Activated CD8-positive, alpha-beta T cell treated with anti-CD3 and anti-CD28 coated beads, Interleukin-2, amount 10 ng/mL, durations not matched to agents 7 days and 5 days (primary cell): ENCODE results near the gene TPSG1. TPM values are rescaled to one million over a fixed set of nuclear protein-coding genes. Genes with fewer than 3 reads are reported as not detected.
"Not testable (repeated sequence)": the region's sequence is repeated elsewhere in the genome, so short reads cannot be mapped to it uniquely, and the experiment has no call there.

Source experiments
- ATAC-seq: fragments of 150-1000 bp; cut with Tn5 transposase; one replicate; pipeline ENCODE4 v1.10.0; 2021; ENCODE audit warnings: moderate library complexity
- CTCF ChIA-PET: fragments of 350-600 bp; sonication (Branson Sonifier 250); formaldehyde crosslinking; loops from one replicate; lab custom pipeline; 2021; ENCODE audit warnings: antibody characterized with exemption; lab: Charles Lee
- POLR2A ChIA-PET: fragments of 350-600 bp; sonication (Branson Sonifier 250); formaldehyde crosslinking; loops from one replicate; lab custom pipeline; 2021; ENCODE audit warnings: antibody characterized with exemption; lab: Charles Lee
- DNase-seq: peaks from one replicate; pipeline ENCODE4 v3.0.0-alpha.2; 2020
- H3K27ac Mint-ChIP-seq: one replicate; pipeline ENCODE4 v1.8.0; 2021; ENCODE audit warnings: mild to moderate bottlenecking, mixed read lengths
- H3K27me3 Mint-ChIP-seq: one replicate; pipeline ENCODE4 v1.8.0; 2021; ENCODE audit warnings: low read depth, mixed read lengths
- H3K36me3 Mint-ChIP-seq: one replicate; pipeline ENCODE4 v1.8.0; 2021; ENCODE audit warnings: low read depth, mixed read lengths
- H3K4me1 Mint-ChIP-seq: one replicate; pipeline ENCODE4 v1.8.0; 2021; ENCODE audit warnings: low read depth, mixed read lengths
- H3K4me3 Mint-ChIP-seq: one replicate; pipeline ENCODE4 v1.8.0; 2021; ENCODE audit warnings: mild to moderate bottlenecking, mixed read lengths
- H3K9me3 Mint-ChIP-seq: one replicate; pipeline ENCODE4 v1.8.0; 2022; ENCODE audit warnings: mixed read lengths; ENCODE audit not compliant: insufficient read depth
- total RNA-seq, 2 experiments: library from RNA; stranded (reverse); gene quantifications; one replicate each; pipeline ENCODE4 v1.2.3, GENCODE V29; 2021

The TPSG1 gene
- total RNA-seq, 2 experiments from 2014 or later = not detected

DNA sequence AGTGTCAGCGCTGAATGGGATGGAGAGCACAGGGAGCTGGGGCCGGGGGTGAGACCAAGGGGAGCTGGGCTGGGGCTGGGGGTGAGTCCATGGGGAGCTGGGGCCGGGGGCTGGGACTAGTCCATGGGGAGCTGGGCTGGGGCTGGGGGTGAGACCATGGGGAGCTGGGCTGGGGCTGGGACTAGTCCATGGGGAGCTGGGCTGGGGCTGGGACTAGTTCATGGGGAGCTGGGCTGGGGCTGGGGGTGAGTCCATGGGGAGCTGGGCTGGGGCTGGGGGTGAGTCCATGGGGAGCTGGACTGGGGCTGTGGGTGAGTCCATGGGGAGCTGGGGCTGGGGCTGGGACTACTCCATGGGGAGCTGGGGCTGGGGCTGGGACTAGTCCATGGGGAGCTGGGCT lies 29.8 kb upstream of the TPSG1 start:
- H3K27ac Mint-ChIP-seq, H3K9me3 Mint-ChIP-seq, CTCF ChIA-PET, H3K4me3 Mint-ChIP-seq, ATAC-seq, DNase-seq, POLR2A ChIA-PET, H3K36me3 Mint-ChIP-seq, H3K4me1 Mint-ChIP-seq, H3K27me3 Mint-ChIP-seq: not testable (repeated sequence)

DNA sequence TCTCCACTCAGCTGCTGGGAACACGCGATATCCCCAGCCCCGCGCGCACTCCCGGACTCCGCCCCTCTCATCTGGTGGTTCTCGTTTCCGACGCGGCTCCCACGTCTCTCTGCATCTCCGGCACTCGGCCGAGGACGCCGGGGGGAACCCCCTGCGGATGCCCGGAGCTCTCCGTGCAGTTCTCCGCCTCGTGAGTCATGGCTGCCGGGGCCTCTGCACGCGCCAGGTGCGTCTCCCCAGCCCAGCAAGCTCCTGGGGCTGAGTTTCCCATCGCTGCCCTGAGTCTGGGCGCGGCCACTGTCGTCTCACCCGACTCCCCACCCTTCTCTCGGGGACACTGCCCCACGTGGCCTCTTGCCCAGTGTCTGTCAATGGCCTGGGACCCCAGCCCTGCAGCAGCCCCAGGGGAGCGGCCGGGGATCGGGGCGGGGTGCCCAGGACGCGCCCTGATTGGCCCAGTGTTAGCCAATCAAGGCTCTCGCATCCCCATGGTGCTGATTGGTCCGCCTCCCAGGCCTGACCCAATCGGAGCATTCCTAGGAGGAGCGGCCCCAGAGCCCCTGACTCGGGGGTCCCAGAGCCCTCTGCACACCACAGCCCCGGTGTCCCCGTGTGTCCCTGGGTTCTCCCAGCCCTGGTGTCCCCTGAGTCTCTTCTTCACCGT lies 28.8 kb upstream of the TPSG1 start:
- POLR2A ChIA-PET, ATAC-seq, H3K27me3 Mint-ChIP-seq, DNase-seq, H3K4me3 Mint-ChIP-seq, H3K9me3 Mint-ChIP-seq, CTCF ChIA-PET, H3K4me1 Mint-ChIP-seq, H3K36me3 Mint-ChIP-seq, H3K27ac Mint-ChIP-seq: not testable (repeated sequence)

DNA sequence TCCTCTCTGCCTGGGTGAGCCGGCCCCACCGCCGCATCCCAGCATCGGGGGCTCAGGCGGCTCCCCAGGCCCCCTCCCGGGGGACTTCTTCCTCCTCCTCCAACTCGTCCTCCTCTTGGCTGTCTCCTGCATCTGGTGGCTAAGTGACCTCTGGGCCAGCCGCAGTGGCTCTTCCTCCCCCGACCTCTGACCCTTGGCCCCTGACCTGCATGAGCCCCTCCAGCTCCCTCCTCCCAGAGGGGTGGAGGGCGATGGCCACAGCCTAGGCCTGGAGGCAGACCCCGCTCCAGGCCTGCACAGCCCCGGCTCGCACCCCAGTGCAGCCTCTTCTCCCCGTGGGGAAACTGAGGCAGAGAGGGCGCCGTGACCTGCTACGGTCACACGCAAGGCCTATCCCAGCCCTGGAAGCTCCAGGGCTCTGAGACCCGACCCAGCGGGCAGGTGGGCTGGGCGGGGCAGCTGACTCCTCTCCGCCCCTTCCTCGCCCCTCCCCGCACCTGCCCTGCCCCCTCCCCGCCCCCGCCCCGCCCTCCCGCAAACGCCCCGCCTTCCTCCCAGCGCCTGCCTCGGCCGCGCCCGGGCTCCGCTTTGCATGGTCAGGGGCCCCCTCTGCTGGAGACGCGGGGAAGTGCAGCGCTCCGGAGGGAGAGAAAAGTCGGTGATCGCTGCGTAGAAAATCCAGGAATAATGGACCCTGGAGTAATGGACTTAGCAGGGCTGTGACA lies 24.1 kb upstream of the TPSG1 start:
- H3K27me3 Mint-ChIP-seq, POLR2A ChIA-PET, DNase-seq, CTCF ChIA-PET, H3K9me3 Mint-ChIP-seq, H3K4me1 Mint-ChIP-seq, H3K4me3 Mint-ChIP-seq, H3K36me3 Mint-ChIP-seq, H3K27ac Mint-ChIP-seq: not testable (repeated sequence)
- peak; percentile 72 for ATAC-seq

DNA sequence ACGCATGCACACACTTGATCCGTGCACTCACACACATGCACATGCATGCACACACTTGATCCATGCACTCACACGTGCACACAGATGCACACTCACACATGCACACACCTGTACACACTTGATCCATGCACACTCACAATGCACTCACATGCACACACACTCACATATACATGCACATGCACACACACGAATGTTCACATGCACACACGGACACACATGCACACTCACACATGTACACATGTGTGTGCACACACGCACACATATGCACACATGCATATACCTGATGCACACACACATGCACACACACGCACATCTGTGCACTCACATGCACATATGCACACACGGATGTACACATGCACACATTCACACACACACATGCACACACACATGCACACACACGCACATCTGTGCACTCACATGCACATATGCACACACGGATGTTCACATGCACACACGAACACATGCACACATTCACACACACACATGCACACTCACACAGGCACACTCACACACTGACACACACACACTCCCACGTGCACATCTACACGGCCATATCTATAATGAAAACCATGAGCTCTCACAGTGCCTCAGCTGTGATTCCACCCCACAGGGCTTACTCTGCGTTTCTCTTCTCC lies 23.0 kb upstream of the TPSG1 start:
- CTCF ChIA-PET = not testable (repeated sequence)

DNA sequence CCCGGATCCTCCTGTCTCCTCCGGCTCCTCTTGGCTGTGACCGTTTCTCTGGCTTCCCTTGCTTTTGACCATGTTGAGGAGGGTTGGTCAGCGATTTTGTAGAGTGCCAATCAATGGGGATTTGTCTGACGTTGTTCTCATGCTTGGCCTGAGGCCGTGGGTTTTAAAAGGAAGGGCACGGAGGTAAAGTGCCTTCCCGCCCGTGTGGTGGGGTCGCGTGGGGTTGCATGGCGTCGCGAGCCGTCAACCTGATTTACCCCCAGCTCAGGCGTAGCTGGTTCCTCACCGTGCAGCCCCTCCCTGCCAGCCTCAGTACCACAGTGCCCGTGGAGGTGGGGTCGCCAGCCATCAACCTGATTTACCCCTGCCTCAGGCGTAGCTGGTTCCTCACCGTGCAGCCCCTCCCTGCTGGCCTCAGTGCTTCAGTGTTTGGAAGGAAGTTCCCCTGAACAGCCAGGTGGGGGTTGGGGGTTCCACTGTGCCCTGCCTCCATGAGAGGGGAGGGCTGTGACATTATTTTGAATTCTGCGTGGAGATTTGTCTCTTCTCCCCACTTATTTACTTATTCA lies 20.5 kb upstream of the TPSG1 start:
- DNase-seq = no peak
- POLR2A ChIA-PET = no interaction called here
- ATAC-seq = no peak
- CTCF ChIA-PET = no interaction called here
- Mint-ChIP-seq H3K9me3 (no peaks in the 10 kb centered on the region), H3K4me3 (no peak overlapping the region), H3K4me1 (peaks cover 7% of the 10 kb centered on the region), H3K27me3 (peaks cover 2% of the 10 kb centered on the region), H3K36me3 (no peaks in the 10 kb centered on the region), H3K27ac (no peak overlapping the region)

More for the DNA sequence above, 23.0 kb upstream of the TPSG1 start:
- H3K36me3 Mint-ChIP-seq, ATAC-seq, H3K4me1 Mint-ChIP-seq, H3K27me3 Mint-ChIP-seq, H3K4me3 Mint-ChIP-seq, H3K9me3 Mint-ChIP-seq, H3K27ac Mint-ChIP-seq, POLR2A ChIA-PET, DNase-seq: not testable (repeated sequence)

DNA sequence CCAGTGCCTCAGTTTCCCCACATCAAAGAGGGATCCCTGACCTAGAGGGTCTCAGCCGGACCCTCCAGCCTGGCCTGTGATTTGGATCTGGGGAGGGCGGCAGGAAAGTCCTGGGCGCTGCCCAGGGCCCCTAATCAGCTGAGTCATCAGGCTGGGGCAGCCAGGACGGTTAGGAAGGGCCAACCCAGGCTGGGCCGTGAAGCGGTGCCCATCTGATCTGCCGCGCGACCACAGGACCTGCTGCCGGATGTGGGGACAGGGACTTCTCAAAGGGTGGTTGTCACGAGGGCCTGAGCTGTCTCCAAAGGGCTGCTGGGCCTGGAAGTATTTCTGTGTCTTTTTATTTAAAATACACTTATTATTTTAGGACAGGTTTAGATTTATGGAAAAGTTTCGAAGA lies 19.8 kb upstream of the TPSG1 start:
- ATAC-seq = no peak
- Mint-ChIP-seq H3K27ac (no peak overlapping the region), H3K27me3 (peaks cover 2% of the 10 kb centered on the region), H3K4me1 (peaks cover 7% of the 10 kb centered on the region), H3K36me3 (no peaks in the 10 kb centered on the region), H3K9me3 (no peaks in the 10 kb centered on the region), H3K4me3 (no peak overlapping the region)
- ChIA-PET CTCF (no interaction called here), POLR2A (no interaction called here)
- DNase-seq = peak; percentile 49

DNA sequence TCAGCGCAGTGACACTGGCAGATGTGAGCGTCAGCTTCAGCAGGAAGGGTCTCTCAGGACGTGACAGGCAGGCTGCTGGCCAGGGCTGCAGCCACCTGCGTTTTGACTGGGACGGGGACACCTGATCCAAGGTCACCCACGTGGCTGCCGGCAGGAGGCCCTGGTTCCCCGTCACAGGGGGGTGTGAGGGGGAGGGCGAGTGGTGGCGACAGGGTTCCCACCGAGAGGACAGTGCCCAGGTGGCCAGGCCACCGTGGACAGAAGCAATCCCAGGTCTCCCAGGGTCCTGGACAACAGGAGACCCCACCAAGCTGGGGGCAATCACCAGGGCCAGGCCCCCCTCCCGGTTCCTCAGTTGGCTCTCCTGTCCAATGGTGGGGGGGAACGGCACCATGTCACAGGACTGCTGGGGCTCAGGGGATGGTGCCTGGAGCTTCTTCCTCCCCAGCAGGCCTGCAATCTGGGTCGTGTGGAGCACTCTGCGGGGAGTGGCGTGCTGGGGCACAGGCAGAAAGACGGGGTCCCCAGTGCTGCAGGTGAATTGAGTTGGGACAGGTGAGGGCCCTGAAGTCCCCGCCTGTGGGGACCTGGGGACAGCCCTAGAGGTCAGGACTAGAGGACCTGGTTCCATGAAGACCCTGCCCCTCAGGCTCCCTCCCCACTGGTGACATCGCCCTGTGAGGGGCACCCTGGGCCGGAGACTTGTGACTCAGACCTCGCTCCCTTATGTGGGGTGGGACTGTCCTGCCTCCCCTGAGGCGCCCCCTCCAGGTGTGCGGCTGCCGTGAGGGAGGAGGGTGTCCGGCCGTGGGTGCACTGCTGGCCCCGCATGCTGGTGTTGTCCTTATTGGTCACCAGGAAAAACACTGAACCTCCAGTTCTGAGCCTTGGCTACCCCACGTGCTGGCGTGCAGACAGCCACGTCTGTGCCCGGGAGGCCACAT lies 19.1 kb upstream of the TPSG1 start:
- CTCF ChIA-PET, POLR2A ChIA-PET, H3K4me3 Mint-ChIP-seq, H3K27ac Mint-ChIP-seq, H3K9me3 Mint-ChIP-seq, DNase-seq, ATAC-seq, H3K27me3 Mint-ChIP-seq, H3K4me1 Mint-ChIP-seq, H3K36me3 Mint-ChIP-seq: not testable (repeated sequence)

DNA sequence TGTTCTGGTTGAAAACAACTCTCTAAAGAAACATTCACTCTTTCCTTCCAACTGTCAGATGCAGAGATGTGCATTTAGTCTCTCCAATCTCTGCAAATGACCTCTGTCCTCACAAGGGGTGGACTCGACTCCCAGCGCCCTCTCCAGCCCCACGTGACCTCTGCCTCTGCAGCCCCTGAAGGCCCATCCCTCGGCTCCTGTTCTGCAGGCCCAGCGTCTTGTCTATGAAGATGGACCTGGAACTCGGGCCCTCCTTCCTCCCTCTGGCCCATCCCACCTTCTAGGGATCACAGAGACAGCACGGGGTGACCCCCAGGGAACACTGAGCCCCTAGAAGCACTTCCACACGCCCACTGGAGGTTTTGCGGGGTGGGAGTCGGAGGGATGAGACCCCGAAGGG lies 18.3 kb upstream of the TPSG1 start:
- H3K36me3 Mint-ChIP-seq, POLR2A ChIA-PET, H3K27me3 Mint-ChIP-seq, H3K4me3 Mint-ChIP-seq, ATAC-seq, H3K27ac Mint-ChIP-seq, DNase-seq, H3K4me1 Mint-ChIP-seq, H3K9me3 Mint-ChIP-seq, CTCF ChIA-PET: not testable (repeated sequence)

DNA sequence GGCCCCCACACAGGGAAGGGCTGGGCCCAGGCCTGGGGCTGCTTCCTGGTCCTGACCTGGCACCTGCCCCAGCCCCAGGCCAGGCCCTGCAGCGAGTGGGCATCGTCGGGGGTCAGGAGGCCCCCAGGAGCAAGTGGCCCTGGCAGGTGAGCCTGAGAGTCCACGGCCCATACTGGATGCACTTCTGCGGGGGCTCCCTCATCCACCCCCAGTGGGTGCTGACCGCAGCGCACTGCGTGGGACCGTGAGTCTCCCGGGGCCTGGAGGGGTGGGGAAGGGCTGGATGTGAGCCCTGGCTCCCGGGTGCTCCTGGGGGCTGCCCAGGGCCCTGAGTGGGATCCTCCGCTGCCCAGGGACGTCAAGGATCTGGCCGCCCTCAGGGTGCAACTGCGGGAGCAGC lies 16.0 kb upstream of the TPSG1 start:
- ATAC-seq, H3K9me3 Mint-ChIP-seq, H3K4me3 Mint-ChIP-seq, H3K27me3 Mint-ChIP-seq, H3K4me1 Mint-ChIP-seq, CTCF ChIA-PET, H3K27ac Mint-ChIP-seq, H3K36me3 Mint-ChIP-seq, DNase-seq, POLR2A ChIA-PET: not testable (repeated sequence)

DNA sequence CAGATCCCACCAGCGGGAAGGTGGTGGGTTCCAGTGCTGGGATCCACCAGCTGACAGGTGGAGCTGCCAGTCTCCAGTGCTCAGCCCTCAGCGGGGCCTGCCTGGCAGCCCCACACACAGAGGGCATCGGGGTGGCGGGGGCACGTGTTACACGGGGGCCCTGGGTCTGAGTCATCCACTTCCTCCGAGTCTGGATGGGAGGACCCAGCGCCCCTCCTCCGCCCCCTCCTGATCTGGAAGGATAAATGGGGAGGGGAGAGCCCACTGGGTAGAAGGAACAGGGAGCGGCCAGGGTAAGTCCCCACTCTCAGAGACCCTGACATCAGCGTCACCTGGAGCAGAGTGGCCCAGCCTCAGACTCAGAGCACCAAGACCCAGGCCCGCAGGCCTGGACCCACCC lies 15.4 kb upstream of the TPSG1 start, which contains the start of gene TPSAB1:
Gene TPSAB1, plus strand, starts transcription at position 270 of the 400 bp plus-strand sequence. CDS start 234 bp downstream, outside the sequence.
- H3K27ac Mint-ChIP-seq, H3K4me3 Mint-ChIP-seq, DNase-seq, H3K36me3 Mint-ChIP-seq, POLR2A ChIA-PET, ATAC-seq, CTCF ChIA-PET, H3K27me3 Mint-ChIP-seq, H3K9me3 Mint-ChIP-seq, H3K4me1 Mint-ChIP-seq: not testable (repeated sequence)

DNA sequence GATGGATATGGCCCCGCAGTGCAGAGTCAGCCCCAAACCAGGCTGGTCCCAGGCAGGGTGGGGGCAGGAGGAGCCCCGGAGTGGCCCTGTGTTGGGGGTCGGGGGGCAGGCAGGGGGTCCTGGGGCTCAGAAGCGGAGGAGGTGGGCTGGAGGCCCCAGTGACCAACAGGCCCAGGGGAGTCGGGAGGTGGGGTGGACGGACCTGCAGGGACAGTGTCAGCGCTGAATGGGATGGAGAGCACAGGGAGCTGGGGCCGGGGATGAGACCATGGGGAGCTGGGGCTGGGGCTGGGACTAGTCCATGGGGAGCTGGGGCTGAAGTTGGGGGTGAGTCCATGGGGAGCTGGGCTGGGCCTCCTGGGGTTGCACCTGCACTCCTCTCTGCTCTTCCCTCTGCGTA lies 14.5 kb upstream of the TPSG1 start:
- H3K27ac Mint-ChIP-seq, H3K9me3 Mint-ChIP-seq, H3K27me3 Mint-ChIP-seq, ATAC-seq, H3K4me3 Mint-ChIP-seq, H3K4me1 Mint-ChIP-seq, POLR2A ChIA-PET, CTCF ChIA-PET, H3K36me3 Mint-ChIP-seq, DNase-seq: not testable (repeated sequence)
